Adrenal gland (tissue), 5 donors: ENCODE measurements around the gene KCNIP1.

ENCODE experiments used
- POLR2A ChIP-seq, 2 donors: fragments of 450-650 bp; IDR thresholded peaks; one replicate each; pipeline ENCODE4 v1.6.1; 2017; ENCODE audit warnings: antibody characterized with exemption in 2 of 2, mild to moderate bottlenecking in 2 of 2, moderate library complexity in 1 of 2
- TF ChIP-seq, protein P1 (sequence below), 6 experiments: fragments of 450-650 bp in 4 of 6; fragments of 200-600 bp in 2 of 6; sonication (generic) in 1 of 6; IDR thresholded peaks; 1 replicate in 5 of 6; 2 replicates in 1 of 6; pipeline versions ENCODE4 v1.5.1 to v1.8.0; 2016 to 2021; ENCODE audit warnings: antibody characterized with exemption in 6 of 6, mild to moderate bottlenecking in 2 of 6, moderate library complexity in 1 of 6
- donor health status: DM: no; HTN: no; CAD: no.

GRCh38 chr5:170495825-170496661 lies 7.8 kb upstream of the KCNIP1 start:
- TF ChIP-seq, protein P1, sequence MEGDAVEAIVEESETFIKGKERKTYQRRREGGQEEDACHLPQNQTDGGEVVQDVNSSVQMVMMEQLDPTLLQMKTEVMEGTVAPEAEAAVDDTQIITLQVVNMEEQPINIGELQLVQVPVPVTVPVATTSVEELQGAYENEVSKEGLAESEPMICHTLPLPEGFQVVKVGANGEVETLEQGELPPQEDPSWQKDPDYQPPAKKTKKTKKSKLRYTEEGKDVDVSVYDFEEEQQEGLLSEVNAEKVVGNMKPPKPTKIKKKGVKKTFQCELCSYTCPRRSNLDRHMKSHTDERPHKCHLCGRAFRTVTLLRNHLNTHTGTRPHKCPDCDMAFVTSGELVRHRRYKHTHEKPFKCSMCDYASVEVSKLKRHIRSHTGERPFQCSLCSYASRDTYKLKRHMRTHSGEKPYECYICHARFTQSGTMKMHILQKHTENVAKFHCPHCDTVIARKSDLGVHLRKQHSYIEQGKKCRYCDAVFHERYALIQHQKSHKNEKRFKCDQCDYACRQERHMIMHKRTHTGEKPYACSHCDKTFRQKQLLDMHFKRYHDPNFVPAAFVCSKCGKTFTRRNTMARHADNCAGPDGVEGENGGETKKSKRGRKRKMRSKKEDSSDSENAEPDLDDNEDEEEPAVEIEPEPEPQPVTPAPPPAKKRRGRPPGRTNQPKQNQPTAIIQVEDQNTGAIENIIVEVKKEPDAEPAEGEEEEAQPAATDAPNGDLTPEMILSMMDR (IDR thresholded peaks at IDR 0.05) = no peak
- TF ChIP-seq POLR2A (IDR thresholded peaks at IDR 0.05) = no peak
